ENCODE results near the gene MAP2K1.

DNA sequence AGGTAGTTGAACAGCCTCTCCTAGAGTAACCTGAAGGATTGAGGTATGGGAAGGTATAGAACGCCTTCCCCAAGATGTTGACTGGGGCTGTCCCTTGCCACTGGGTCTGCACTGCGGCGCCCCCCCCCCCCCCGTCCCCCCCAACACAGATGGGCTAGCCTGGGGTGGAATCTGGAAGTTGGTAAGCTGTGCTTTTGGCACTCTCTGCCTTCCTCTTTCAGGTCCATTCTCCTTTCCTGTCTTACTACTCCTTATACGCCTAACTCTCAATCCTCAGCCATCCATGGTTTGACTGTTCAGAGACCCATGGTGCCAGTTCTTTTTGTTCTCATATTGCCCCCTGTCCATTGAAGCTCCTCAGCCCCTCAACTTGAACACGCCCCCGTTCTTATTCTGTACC is 42.8 kb downstream of the MAP2K1 start:
- TF ChIP-seq, protein P1, sequence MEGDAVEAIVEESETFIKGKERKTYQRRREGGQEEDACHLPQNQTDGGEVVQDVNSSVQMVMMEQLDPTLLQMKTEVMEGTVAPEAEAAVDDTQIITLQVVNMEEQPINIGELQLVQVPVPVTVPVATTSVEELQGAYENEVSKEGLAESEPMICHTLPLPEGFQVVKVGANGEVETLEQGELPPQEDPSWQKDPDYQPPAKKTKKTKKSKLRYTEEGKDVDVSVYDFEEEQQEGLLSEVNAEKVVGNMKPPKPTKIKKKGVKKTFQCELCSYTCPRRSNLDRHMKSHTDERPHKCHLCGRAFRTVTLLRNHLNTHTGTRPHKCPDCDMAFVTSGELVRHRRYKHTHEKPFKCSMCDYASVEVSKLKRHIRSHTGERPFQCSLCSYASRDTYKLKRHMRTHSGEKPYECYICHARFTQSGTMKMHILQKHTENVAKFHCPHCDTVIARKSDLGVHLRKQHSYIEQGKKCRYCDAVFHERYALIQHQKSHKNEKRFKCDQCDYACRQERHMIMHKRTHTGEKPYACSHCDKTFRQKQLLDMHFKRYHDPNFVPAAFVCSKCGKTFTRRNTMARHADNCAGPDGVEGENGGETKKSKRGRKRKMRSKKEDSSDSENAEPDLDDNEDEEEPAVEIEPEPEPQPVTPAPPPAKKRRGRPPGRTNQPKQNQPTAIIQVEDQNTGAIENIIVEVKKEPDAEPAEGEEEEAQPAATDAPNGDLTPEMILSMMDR (IDR thresholded peaks at IDR 0.05; ENCODE audit: poor library complexity): no peak
- TF ChIP-seq EZH2 (IDR thresholded peaks at IDR 0.05; ENCODE audit: borderline replicate concordance): no peak

All from hepatocyte (in vitro differentiated cells).